AML-193 (cell line): ENCODE results near the gene TMEM266.
A peak's percentile ranks its signal among the peaks of the same experiment; 100 is the strongest.

Source experiments
- DNase-seq, 2 experiments: peaks; one replicate each; lab custom pipeline; 2025; lab: John Stamatoyannopoulos, UW

TMEM266 gene

DNA sequence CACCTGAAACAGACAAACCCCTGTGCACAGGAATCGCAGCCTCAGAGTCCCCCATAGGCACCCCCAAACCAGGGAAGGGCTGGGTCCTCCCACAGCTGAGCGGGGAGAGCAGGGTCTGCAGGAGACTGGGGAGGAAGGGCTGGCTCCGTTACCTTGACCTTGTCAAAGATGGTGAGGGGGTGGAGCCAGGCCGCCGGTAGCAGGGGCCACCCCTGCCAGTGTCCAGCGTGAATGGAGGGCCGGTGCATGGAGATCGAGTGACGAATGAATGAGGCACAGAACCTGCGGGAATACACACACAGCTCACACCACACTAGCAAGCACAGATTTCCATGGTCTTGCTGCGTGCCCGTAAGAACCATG lies 102.2 kb downstream of the TMEM266 start:
- DNase-seq, result no peak

DNA sequence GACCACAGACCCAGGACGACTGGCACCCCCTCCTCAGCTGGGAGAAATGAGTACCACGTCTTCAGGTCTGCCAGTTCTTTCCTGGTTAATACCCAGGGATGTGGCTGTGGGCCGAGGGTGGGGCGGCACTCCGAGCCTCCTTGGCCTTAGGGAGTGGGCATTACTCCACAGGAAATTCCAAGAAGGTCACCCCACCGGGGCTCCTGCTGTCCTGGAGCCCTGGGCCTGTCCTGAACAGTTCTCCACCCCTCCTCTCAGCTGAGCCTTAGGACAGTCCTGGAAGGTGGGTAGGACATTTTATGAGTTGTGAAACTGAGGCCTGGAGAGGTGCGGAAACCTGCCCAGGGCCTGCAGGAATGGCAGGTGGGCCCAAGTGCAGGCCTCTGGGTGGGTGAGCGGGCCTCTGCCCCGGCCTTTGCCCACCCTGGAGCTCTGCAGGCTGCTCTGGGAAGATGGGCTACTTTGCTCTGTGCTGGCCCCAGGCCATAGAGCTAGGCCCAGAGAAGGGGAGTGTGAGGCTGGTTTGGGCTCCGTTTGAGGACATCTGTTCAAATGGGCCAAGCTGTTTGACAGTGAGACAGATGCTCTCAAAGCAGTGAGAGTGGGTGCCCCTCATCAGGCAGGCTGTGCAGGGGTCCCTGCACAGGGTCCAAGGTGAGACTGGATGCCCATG lies 103.1 kb downstream of the TMEM266 start:
- DNase-seq, result no peak

DNA sequence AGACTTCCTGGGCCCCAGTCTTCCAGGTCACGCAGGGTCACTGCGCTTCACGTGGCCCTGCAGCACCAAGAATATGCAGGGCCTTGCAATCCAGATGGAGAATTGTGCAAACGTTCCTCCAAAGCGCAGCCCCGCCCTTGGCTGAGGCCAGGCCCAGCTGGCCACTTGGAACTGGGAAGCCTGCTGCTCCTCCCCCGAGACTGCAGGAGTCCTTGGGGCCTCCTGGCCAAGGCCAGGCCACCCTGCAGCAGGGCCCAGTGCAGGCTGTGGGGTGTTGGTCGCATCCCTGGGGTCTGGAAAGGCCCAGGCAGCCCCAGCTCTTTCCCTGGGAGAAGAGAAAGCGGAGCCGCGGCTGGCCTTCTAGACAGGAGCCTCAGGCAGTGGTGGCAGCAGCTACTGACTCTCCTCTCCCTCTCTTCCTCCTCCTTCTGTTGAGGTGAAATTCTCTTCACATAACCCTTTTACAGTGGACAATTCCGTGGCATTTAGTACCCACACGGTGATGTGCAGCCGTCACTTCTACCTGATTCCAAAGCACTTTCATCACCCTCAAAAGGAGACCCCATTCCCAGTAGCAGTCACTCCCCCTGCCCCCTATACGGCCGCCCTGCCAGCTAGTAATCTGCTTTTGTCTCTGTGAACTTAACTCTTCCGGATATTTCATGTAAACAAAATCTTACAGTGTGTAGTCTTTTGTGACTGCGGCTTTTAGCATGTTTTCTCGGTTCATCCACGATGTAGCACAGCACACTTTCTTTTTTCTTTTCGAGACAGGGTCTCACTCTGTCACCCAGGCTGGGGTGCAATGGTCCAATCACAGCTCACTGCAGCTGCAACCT lies 103.9 kb downstream of the TMEM266 start:
- DNase-seq, result no peak

DNA sequence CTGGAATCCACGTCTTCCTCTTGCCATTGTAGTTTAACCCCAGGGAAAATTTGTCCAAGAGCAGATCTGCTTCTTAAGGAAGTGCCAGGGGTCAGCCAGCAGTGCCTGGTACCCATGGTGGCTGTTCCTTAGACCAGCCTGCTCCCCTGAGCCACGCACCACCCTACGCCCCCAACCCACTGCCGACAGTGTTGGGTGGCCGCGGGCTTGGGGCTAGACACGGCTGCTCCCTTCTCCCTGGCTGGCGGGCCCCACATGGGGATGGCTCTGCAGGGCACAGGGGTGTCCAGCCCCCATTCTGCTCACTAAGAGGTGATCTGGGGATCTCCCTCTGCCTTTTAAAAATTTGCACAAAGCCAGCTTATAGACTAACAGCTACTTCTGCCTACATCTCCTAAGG lies 104.8 kb downstream of the TMEM266 start:
- DNase-seq, result no peak

DNA sequence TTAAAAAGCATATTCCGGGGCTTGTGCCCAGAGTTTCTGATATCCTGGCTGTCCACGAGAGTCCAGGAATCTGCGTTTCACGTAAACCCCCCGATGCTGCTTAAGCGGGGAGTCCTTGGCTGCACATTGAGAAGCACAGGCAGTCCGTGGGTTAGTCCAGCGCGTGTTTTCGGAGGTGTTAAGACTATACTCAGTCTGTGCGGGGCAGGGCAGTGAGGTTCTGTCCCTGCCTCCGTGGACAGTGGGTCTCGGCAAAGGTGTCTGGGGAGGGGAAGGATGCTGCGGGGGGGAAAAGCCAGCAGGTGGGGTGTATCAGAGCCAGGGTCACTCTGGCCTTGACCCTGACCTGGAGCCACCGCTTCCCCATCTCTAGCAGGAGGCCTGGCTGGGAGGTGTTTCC lies 106.2 kb downstream of the TMEM266 start:
- no peak for DNase-seq

DNA sequence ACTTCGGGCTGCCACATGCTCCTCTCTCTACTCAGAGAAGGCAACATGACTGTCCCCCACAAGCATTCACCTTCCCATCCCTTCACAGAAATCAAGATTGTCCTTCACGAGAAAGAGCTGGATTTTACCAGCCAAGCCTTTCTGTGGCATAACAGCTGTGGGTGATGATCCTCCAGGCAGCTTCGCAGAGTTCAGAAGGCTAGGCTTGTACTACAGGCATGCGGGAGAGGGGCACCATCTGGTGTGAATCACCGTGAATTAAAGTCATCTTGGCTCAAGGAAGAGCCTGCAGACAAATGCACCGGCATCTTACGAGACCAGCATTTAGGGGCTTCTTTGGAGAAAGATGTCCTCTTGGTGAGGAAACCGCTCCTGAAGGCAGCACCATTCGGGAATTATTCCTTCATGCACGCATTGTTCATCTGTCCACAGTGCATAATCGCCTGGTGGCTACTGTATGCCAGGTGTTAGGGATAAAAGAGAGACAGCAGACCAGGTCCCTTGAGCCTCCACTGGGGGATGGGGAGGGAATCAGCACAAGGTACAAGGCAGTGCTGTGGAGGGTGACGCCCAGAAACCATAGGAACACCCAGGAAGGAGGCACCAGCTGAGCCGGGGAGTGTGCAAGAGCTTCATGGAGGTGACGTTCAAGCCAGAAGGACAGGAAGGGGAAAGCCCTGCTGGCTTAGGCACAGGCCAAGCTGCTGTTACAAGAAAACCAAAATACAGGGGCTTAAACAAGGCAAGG lies 108.6 kb downstream of the TMEM266 start:
- DNase-seq, result no peak

DNA sequence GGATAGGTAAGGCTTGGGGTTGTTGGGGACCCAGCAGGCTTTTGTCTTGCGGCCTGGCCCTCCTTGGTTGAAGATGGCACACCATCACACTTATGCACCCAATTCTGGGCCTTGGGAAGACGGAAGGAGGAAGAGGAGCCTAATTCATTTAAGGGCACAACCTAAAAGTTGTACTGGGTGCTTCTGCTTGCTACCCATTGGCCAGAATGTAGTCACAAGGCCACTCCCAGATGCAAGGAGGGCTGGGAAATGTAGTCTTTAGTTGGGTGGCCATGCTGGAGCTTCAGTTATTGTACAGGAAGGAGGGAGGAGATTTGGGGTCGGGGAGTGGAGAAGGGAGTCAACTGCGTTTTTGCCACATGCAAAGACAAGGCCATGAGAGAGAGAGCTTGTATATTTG lies 109.2 kb downstream of the TMEM266 start:
- DNase-seq, result peak in 1 of 2 experiments; percentile 1

DNA sequence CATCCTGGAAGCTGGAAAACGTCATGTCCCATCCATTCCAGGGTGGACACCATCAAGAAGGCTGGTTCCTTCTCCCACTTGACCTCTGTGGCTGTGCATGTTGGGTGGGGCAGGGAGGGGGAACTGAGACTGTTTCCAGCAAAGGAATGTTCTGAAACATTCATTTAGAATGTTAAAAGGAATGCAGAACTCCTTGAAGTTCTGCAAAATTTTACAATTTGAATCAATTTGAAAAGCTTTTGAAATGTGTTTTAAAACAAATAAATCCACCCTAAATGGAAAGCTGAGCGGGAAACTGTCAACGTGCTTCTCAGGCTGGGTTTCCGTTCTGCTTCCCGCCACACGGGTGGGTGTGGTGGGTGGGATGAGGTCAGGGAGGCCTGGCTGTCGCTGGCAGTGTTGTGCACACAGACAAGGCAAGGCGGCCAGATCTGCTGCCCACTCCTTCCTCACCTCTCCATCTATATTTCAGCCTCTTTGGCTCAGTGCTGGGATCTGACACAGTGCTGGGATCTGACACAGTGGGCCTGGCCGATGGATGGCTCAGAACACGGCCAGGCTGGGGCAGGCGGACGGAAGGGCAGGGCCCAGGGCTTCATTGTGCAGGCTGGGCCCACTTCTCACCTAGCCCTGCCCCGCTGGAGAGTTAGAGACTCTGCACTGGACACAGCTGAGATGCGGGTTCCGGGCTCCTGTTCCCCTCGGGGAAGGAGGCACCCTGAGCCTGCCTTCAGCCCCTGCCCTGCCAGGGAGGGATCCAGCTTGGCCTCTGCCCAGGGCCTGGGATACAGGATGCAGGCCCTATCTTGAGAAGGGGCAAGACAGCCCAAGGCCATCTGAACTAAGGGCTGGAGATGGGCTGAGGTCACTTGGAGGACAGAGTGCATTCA lies 110.4 kb downstream of the TMEM266 start:
- no peak for DNase-seq

DNA sequence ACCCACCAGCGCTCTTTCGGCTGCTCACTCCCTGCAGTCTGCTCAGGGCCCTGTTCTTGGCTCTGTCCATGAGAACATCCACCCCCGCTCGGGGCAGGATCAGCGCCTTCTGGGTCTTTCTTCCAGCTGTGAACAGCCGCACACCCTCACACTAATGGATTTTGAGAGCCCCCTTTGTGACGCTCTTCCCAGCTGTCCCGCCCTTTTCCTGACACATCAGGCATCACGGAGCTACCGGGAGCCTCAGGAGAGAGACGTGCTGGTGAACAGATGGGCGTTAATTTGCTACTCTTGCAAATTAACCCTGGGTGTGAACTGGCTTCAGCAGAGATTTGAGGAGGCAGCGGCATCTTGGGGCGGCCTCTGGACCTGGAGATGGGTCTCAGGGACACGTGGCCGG lies 113.0 kb downstream of the TMEM266 start:
- no peak for DNase-seq

DNA sequence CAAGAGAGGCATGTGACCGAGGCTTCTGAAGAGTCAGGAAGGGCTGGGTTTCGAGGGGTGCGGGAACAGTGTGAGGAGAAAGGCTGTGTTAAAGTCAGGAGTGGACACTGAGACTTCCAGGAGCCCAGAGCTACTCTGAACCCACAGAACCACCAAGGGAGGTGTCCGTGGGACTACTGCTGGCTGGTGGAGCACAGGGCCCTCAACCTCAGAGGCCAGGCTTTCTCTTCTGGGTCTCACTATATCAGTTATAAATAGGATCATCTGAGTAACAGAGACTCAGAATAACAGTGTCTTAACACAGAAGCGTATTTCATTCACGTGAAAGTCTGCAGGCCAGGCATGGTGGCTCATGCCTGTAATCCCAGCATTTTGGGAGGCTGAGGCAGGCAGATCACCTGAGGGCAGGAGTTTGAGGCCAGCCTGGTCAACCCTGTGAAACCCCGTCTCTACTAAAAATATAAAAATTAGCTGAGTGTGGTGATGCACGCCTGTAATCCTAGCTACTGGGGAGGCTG lies 113.6 kb downstream of the TMEM266 start:
- DNase-seq, result no peak

DNA sequence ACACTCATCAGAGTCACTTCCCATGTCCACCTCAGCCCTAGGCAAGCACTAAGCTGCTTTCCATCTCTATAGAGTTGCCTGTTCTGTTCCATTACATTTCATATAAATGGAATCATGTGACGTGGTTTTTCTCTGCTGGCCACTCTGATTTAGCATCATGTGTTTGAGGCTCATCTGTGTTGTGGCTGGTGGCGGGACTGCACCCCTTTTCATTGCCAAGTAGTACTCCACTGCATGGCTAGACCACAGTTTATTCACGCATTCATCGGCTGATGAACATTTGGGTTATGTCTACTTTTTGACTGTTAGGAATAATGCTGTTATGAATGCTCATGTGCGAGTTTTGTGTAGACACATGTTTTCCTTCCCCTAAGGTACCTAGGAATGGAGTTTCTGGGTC lies 114.9 kb downstream of the TMEM266 start:
- DNase-seq, result no peak

DNA sequence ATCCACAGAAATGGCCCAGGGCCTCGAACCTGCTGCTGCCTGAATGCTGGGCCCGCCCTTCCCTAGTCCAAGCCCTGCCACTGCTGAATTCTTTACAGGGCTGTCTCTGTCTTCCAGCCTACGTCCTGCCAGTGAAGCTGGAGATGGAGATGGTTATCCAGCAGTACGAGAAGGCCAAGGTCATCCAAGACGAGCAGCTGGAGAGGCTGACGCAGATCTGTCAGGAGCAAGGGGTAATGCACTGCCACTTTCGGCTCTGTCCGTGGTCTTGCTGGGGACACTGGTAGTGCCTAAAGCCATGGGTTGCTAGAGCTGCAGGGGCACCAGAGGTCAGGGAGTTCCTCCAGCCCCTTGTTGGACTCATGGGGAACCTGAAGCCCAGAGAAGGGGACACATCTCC lies 115.7 kb downstream of the TMEM266 start:
- no peak for DNase-seq

DNA sequence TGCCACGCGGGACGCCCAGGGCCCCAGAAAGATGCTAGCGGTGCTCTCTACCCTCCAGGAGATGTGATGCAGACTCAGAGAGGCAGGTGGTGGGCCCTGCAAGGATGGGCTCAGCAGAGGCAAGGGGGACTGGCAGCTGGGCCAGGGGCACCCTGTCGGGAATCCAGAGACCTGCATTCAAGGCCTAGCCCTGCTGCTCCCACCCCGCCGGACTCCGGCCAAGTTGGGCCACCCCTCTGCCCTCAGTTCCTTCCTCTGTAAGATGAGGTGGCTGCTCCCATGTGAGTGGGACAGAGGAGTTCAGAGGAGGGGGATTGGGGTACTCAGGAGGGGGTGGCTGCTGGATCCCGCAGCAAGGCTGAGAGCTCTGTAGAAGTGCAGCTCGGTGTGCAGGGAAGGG lies 116.3 kb downstream of the TMEM266 start:
- DNase-seq, result no peak

DNA sequence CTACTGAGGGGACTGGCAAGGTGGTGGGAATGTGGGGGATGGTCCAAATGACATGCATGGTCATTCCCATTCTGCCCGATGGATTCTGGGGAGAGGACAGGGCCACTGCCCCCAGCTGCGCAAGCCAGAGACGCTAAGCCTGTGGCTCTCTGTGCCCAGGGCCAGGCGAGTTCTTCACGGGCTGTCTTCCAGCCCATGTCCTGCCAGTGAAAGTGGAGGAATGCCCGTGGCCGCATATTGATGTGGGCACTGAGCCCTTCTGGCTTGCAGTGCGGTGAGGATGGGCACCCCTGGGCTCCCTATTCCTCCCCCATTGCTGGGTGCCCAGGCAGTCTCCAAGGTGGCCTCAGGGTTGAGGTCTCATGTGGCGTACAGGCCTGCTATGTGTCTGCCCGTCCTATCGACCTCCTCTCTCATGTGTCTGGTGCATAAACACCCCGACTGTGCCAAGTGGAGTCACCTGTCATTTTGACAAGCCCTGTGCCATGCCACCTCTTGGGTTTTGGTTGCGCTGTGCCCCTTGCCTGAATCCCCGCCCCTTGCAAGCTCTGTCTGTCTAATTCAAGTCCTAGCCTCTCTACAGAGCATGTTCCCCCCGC lies 116.8 kb downstream of the TMEM266 start:
- no peak for DNase-seq

DNA sequence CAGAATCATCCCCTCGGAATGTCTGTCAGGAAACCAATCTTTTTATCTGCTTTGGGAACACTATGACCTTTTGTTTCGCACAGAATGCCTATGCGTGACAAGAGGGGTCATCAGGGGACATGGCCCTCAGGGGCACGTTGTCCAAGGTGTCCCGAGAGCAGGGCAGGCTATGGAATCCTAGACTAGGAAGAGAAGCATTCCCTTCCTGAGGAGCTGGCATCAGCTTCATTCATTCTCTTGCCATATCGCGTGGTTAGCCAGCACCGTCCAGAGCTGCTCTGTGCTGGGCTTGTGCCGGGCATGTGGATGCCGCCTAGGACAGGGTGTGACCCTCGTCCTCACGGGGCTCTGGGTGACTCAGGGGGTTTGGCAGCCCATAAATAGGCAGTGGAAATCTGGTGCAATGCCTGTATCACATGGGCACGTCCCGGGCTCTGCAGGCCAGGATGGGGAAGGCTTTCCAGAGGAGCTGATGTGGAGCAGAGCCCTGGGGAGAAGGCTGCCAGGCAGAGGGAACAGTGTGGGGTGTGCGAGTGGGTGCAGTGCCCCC lies 117.8 kb downstream of the TMEM266 start:
- DNase-seq, result no peak

DNA sequence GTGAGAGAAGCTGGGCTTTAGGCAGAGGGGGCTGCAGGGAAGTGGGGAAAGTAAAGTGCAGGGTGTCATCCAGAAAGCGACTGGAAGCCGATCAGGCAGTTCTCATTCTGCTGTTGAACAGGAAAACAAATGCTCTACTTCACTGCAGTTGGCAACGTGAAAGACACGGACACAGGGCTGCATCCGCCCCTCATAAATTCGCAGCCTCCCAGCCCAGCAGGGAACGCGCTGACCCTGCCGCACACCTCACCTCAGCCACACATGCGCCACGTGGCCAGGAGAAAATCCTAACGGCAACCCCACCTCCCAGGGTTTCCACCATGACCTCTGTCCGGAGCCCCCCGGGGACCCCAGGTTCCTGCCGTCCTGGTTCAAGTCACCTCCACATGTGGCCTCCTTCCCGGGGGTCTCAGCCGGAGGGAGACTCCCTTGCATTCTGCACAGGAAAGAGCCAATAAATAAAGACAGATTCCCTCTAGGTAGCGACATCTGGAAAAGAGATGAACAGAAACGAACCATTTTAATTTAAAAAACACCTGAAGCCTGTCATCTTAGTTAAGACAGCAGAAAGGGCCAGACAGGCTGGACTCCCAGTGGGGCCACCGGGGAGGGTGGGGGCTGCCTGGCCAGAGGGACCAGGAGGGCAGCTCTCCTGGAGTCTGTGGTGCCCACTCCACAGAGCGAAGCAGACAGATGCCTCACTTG lies 118.7 kb downstream of the TMEM266 start:
- DNase-seq, result no peak

DNA sequence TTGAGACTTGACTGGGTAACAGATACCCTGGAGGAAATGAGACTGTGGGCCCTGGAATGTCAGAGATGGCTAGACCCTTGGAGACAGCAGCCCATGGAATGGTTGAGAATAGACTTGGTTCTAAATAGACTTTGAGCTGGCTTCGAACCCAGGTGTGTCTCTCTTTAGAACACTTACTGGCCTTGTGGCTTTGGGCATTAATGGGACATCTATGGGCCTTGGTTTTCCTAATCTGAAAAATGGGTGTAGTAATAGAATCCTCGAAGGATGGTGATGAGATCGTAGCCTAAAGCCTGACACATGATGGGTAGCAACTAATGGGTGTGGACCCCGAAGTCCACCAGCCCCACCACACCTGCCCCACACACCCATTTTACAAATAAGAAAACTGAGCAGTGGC lies 119.2 kb downstream of the TMEM266 start:
- no peak for DNase-seq

DNA sequence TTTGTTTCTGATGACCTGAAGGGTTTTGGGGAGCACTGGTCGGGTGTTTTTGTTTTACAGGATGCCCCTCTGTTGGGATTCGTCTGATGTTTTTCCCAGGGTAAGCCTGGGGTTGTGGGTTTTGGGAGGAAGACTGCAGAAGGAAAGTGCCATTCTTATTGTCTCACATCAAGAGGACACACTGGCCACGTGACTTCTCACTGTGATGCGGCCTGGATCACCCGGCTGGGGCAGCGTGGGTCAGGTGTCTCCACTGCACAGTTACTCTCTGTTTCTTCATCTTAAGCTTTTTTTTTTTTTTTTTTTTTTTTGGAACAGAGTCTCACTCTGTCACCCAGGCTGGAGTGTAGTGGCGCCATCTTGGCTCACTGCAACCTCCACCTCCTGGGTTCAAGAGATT lies 120.5 kb downstream of the TMEM266 start:
- no peak for DNase-seq

DNA sequence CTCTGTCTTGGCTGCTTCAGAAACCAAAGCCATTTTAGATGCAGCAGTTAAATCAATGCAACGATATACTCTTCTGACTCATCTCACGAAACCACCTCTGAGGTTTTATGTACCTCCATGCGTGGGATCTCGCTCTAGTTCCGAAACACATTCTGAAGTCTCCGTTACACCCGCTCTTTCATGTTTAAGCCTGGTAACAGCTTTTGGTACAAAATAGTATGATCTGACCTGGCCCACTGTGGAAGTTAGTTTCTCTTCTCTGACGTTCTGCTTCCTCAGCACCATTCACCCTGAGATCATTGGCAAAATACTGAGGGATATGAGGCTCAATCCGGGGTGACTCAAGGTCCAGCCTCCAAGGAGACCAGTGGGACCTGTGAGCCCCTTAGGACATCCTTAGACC lies 121.9 kb downstream of the TMEM266 start:
- no peak for DNase-seq

DNA sequence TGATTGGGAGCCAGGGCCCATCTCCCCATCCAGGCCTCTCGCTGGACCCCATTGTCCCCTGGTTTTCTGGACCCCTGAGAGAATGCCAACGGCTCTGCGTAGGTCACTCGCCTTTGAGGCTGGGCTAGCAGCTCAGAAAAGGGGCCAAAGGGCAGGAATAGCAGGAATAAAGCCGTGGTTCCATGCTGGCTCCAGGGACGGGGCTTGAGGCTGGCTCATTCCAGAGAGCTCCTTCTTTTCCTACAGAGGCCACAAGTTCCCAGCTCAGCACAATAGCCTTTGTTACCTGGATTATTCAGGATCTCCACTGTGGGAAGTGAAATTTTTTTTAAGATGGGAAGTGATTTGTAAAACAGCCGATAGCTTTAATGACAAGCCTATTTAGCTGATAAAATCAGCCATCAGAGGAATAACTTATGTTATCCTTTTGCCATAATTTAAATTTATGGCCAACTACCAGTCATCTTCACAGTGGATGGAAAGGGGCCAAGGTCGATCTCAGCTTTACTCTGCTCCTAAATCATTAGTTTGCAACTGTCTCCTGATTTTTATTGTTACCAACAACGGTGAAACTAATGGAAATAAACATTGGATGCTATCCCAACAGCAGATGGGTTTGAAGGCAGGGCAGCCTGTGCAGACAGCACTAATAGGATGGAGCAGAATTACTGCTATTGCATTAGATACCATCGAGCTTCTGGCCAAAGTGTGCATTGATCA lies 124.3 kb downstream of the TMEM266 start:
- DNase-seq, result no peak
